HEK293 (cell line): ENCODE data around the gene KRT32.

Experiments
- GLIS1 ChIP-seq: fragments of 450-650 bp; formaldehyde crosslinking; IDR thresholded peaks from 2 replicates; pipeline ENCODE4 v1.5.1; 2016; ENCODE audit warnings: missing biosample characterization, missing genetic modification characterization
- HIC1 ChIP-seq: fragments of 450-650 bp; formaldehyde crosslinking; IDR thresholded peaks from 2 replicates; pipeline ENCODE4 v1.5.1; 2016; ENCODE audit warnings: missing biosample characterization, missing genetic modification characterization
- KLF10 ChIP-seq: fragments of 450-650 bp; IDR thresholded peaks from 2 replicates; pipeline ENCODE4 v1.5.1; 2018; ENCODE audit warnings: missing biosample characterization, mild to moderate bottlenecking, missing genetic modification characterization
- KLF7 ChIP-seq: fragments of 450-650 bp; formaldehyde crosslinking; IDR thresholded peaks from 2 replicates; pipeline ENCODE4 v1.5.1; 2016; ENCODE audit warnings: missing biosample characterization, missing genetic modification characterization, borderline replicate concordance
- OSR2 ChIP-seq: fragments of 450-650 bp; formaldehyde crosslinking; IDR thresholded peaks from 2 replicates; pipeline ENCODE4 v1.5.1; 2016; ENCODE audit warnings: missing biosample characterization, missing genetic modification characterization
- PATZ1 ChIP-seq: fragments of 450-650 bp; formaldehyde crosslinking; IDR thresholded peaks from 2 replicates; pipeline ENCODE4 v1.5.1; 2016; ENCODE audit warnings: missing biosample characterization, missing genetic modification characterization
- WT1 ChIP-seq: fragments of 450-650 bp; formaldehyde crosslinking; IDR thresholded peaks from 2 replicates; pipeline ENCODE4 v1.5.1; 2016; ENCODE audit warnings: missing biosample characterization, missing genetic modification characterization
- ZBTB26 ChIP-seq: fragments of 450-650 bp; formaldehyde crosslinking; optimal IDR thresholded peaks from 2 replicates; pipeline ENCODE3; 2016; ENCODE audit warnings: missing biosample characterization, mild to moderate bottlenecking, missing genetic modification characterization
- ZNF138 ChIP-seq: fragments of 450-650 bp; formaldehyde crosslinking; IDR thresholded peaks from 2 replicates; pipeline ENCODE4 v1.5.1; 2016; ENCODE audit warnings: missing biosample characterization, missing genetic modification characterization, borderline replicate concordance
- ZNF146 ChIP-seq: fragments of 450-650 bp; formaldehyde crosslinking; IDR thresholded peaks from 2 replicates; pipeline ENCODE4 v1.5.1; 2016; ENCODE audit warnings: missing biosample characterization, missing genetic modification characterization
- ZNF174 ChIP-seq: fragments of 450-650 bp; formaldehyde crosslinking; IDR thresholded peaks from 2 replicates; pipeline ENCODE4 v1.5.0; 2017; ENCODE audit warnings: missing biosample characterization, mild to moderate bottlenecking, missing genetic modification characterization
- ZNF18 ChIP-seq: fragments of 450-650 bp; formaldehyde crosslinking; IDR thresholded peaks from 2 replicates; pipeline ENCODE4 v1.5.1; 2016; ENCODE audit warnings: missing biosample characterization, missing genetic modification characterization
- ZNF19 ChIP-seq: fragments of 450-650 bp; formaldehyde crosslinking; IDR thresholded peaks from 2 replicates; pipeline ENCODE4; 2016; ENCODE audit warnings: missing biosample characterization, missing genetic modification characterization, low read depth
- ZNF211 ChIP-seq: fragments of 450-650 bp; formaldehyde crosslinking; IDR thresholded peaks from 2 replicates; pipeline ENCODE4 v1.5.1; 2016; ENCODE audit warnings: low read depth, missing biosample characterization, missing genetic modification characterization
- ZNF239 ChIP-seq: fragments of 450-650 bp; formaldehyde crosslinking; IDR thresholded peaks from 2 replicates; pipeline ENCODE4 v1.5.1; 2016; ENCODE audit warnings: missing biosample characterization, missing genetic modification characterization
- ZNF354C ChIP-seq: fragments of 450-650 bp; formaldehyde crosslinking; IDR thresholded peaks from 2 replicates; pipeline ENCODE4 v1.5.1; 2016; ENCODE audit warnings: missing biosample characterization, missing genetic modification characterization, low read depth, borderline replicate concordance
- ZNF423 ChIP-seq: fragments of 450-650 bp; formaldehyde crosslinking; IDR thresholded peaks from 2 replicates; pipeline ENCODE4 v1.5.1; 2016; ENCODE audit warnings: missing biosample characterization, missing genetic modification characterization
- ZNF558 ChIP-seq: fragments of 450-650 bp; formaldehyde crosslinking; IDR thresholded peaks from 2 replicates; pipeline ENCODE4 v1.5.1; 2016; ENCODE audit warnings: missing biosample characterization, missing genetic modification characterization
- ZNF580 ChIP-seq: fragments of 450-650 bp; formaldehyde crosslinking; IDR thresholded peaks from 2 replicates; pipeline ENCODE4 v1.5.1; 2016; ENCODE audit warnings: missing biosample characterization, missing genetic modification characterization
- ZNF600 ChIP-seq: fragments of 450-650 bp; formaldehyde crosslinking; IDR thresholded peaks from 2 replicates; pipeline ENCODE4 v1.5.1; 2016; ENCODE audit warnings: missing biosample characterization, missing genetic modification characterization
- ZNF664 ChIP-seq: fragments of 450-650 bp; formaldehyde crosslinking; IDR thresholded peaks from 2 replicates; pipeline ENCODE4 v1.5.1; 2016; ENCODE audit warnings: missing biosample characterization, missing genetic modification characterization
- ZNF670 ChIP-seq: fragments of 450-650 bp; formaldehyde crosslinking; IDR thresholded peaks from 2 replicates; pipeline ENCODE4 v1.5.1; 2016; ENCODE audit warnings: missing biosample characterization, missing genetic modification characterization, low read depth
- ZSCAN30 ChIP-seq: fragments of 450-650 bp; IDR thresholded peaks from 2 replicates; pipeline ENCODE4 v1.5.1; 2018; ENCODE audit warnings: missing biosample characterization, mild to moderate bottlenecking, missing genetic modification characterization, moderate library complexity
- TF ChIP-seq, protein P1 (sequence below): fragments of 450-650 bp; formaldehyde crosslinking; IDR thresholded peaks from 2 replicates; pipeline ENCODE4 v1.5.1; 2016; ENCODE audit warnings: missing biosample characterization, missing genetic modification characterization, low read depth
- TF ChIP-seq, protein P2 (sequence below): fragments of 450-650 bp; formaldehyde crosslinking; IDR thresholded peaks from 2 replicates; pipeline ENCODE4 v1.5.1; 2017; ENCODE audit warnings: missing biosample characterization, missing genetic modification characterization
- TF ChIP-seq, protein P3 (sequence below): fragments of 450-650 bp; formaldehyde crosslinking; IDR thresholded peaks from 2 replicates; pipeline ENCODE4 v1.5.1; 2016; ENCODE audit warnings: missing biosample characterization, missing genetic modification characterization

KRT32 gene

GRCh38 chr17:41513168-41513547 is 46.0 kb upstream of the KRT32 start (continued):
- TF ChIP-seq PATZ1 (tag by site-specific recombination) = peak; percentile 79
- TF ChIP-seq ZNF423 = peak; percentile 97
- no peak for TF ChIP-seq ZNF146
- peak; percentile 80 for TF ChIP-seq KLF10 (tag by site-specific recombination)
- TF ChIP-seq ZNF354C (tag by site-specific recombination) = no peak
- TF ChIP-seq, protein P1, sequence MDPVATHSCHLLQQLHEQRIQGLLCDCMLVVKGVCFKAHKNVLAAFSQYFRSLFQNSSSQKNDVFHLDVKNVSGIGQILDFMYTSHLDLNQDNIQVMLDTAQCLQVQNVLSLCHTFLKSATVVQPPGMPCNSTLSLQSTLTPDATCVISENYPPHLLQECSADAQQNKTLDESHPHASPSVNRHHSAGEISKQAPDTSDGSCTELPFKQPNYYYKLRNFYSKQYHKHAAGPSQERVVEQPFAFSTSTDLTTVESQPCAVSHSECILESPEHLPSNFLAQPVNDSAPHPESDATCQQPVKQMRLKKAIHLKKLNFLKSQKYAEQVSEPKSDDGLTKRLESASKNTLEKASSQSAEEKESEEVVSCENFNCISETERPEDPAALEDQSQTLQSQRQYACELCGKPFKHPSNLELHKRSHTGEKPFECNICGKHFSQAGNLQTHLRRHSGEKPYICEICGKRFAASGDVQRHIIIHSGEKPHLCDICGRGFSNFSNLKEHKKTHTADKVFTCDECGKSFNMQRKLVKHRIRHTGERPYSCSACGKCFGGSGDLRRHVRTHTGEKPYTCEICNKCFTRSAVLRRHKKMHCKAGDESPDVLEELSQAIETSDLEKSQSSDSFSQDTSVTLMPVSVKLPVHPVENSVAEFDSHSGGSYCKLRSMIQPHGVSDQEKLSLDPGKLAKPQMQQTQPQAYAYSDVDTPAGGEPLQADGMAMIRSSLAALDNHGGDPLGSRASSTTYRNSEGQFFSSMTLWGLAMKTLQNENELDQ = no peak
- no peak for TF ChIP-seq ZNF19
- peak; percentile 64; the same call in 1 of the 2 replicates for TF ChIP-seq ZNF18 (tag by site-specific recombination)
- TF ChIP-seq GLIS1 = peak; percentile 96
- TF ChIP-seq, protein P2, sequence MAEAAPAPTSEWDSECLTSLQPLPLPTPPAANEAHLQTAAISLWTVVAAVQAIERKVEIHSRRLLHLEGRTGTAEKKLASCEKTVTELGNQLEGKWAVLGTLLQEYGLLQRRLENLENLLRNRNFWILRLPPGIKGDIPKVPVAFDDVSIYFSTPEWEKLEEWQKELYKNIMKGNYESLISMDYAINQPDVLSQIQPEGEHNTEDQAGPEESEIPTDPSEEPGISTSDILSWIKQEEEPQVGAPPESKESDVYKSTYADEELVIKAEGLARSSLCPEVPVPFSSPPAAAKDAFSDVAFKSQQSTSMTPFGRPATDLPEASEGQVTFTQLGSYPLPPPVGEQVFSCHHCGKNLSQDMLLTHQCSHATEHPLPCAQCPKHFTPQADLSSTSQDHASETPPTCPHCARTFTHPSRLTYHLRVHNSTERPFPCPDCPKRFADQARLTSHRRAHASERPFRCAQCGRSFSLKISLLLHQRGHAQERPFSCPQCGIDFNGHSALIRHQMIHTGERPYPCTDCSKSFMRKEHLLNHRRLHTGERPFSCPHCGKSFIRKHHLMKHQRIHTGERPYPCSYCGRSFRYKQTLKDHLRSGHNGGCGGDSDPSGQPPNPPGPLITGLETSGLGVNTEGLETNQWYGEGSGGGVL (tag by site-specific recombination) = no peak
- TF ChIP-seq ZNF558 = peak; percentile 50; the same call in 1 of the 2 replicates
- peak; percentile 62; the same call in 1 of the 2 replicates for TF ChIP-seq ZSCAN30 (tag by site-specific recombination)
- peak; percentile 70; the same call in 1 of the 2 replicates for TF ChIP-seq OSR2 (tag by site-specific recombination)
- TF ChIP-seq, protein P3, sequence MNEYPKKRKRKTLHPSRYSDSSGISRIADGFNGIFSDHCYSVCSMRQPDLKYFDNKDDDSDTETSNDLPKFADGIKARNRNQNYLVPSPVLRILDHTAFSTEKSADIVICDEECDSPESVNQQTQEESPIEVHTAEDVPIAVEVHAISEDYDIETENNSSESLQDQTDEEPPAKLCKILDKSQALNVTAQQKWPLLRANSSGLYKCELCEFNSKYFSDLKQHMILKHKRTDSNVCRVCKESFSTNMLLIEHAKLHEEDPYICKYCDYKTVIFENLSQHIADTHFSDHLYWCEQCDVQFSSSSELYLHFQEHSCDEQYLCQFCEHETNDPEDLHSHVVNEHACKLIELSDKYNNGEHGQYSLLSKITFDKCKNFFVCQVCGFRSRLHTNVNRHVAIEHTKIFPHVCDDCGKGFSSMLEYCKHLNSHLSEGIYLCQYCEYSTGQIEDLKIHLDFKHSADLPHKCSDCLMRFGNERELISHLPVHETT (tag by site-specific recombination) = peak; percentile 88
- TF ChIP-seq ZNF239 (tag by site-specific recombination) = no peak
- TF ChIP-seq KLF7 = peak; percentile 74; the same call in 1 of the 2 replicates
- no peak for TF ChIP-seq ZBTB26
- no peak for TF ChIP-seq ZNF670
- no peak for TF ChIP-seq ZNF174 (tag by site-specific recombination)
- no peak for TF ChIP-seq WT1 (tag by site-specific recombination)
- peak; percentile 49; the same call in 1 of the 2 replicates for TF ChIP-seq ZNF600 (tag by site-specific recombination)
- no peak for TF ChIP-seq HIC1 (tag by site-specific recombination)
- no peak for TF ChIP-seq ZNF211 (tag by site-specific recombination)
- TF ChIP-seq ZNF138 (tag by site-specific recombination) = no peak
- no peak for TF ChIP-seq ZNF664 (tag by site-specific recombination)
- TF ChIP-seq ZNF580 (tag by site-specific recombination) = 0 out of 2 replicates have a peak, but pooled peaks have one; percentile 11
